Measurements from ENCODE around the gene PRKACA. TPM values are rescaled to one million over a fixed set of nuclear protein-coding genes. Genes with fewer than 3 reads are reported as not detected.

PRKACA gene
- total RNA-seq, 1 experiment from 2014 or later = 56.7 TPM

DNA sequence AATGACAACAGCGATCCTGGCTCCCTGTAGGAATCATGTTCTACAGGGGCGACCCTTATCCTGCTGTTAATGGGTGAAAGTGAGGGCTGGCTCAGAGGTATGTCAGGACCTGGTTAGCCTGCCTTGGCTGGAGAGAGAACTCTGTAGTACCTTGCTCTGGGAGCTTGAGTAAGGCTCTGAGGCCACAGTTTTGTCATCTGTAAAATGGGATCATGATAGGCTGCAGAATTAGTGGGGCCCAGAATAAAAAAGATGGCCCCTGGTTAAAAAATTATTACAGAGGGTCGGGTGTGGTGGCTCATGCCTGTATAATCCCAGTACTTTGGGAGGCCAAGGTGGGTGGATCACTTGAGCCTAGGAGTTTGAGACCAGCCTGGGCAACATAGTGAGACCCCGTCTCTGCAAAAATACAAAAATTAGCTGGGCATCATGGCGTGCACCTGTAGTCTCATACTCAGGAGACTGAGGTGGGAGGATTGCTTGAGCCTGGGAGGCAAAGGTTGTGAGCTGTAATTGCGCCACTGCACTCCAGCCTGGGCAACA is 16.5 kb downstream of the PRKACA start:
- ChIA-PET CTCF (no interaction called here), POLR2A (ENCODE audit: low non-redundant PET) (no interaction called here)
- Histone ChIP-seq H3K36me3 (ENCODE audit: insufficient read depth, low read length, poor library complexity, severe bottlenecking) (peaks cover 8% of the 10 kb centered on the region), H3K9me3 (ENCODE audit: low read depth, low read length, poor library complexity, severe bottlenecking) (no peaks in the 10 kb centered on the region), H3K27ac (ENCODE audit: low read depth, low read length, poor library complexity, severe bottlenecking) (no peak overlapping the region), H3K4me1 (ENCODE audit: insufficient read depth, low read length, poor library complexity, severe bottlenecking) (no peaks in the 10 kb centered on the region), H3K4me3 (ENCODE audit: low read depth, low read length, poor library complexity, severe bottlenecking) (no peak overlapping the region), H3K27me3 (replicated peaks; ENCODE audit: insufficient read depth, low read depth, low read length, poor library complexity) (no peaks in the 10 kb centered on the region)
- no peak for DNase-seq (ENCODE audit: low spot score)
- no peak for TF ChIP-seq EZH2 (IDR thresholded peaks at IDR 0.05; ENCODE audit: borderline replicate concordance, low read depth, low read length, poor library complexity, severe bottlenecking)
- TF ChIP-seq, protein P1, sequence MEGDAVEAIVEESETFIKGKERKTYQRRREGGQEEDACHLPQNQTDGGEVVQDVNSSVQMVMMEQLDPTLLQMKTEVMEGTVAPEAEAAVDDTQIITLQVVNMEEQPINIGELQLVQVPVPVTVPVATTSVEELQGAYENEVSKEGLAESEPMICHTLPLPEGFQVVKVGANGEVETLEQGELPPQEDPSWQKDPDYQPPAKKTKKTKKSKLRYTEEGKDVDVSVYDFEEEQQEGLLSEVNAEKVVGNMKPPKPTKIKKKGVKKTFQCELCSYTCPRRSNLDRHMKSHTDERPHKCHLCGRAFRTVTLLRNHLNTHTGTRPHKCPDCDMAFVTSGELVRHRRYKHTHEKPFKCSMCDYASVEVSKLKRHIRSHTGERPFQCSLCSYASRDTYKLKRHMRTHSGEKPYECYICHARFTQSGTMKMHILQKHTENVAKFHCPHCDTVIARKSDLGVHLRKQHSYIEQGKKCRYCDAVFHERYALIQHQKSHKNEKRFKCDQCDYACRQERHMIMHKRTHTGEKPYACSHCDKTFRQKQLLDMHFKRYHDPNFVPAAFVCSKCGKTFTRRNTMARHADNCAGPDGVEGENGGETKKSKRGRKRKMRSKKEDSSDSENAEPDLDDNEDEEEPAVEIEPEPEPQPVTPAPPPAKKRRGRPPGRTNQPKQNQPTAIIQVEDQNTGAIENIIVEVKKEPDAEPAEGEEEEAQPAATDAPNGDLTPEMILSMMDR (conservative IDR thresholded peaks at IDR 0.05; ENCODE audit: low read depth, low read length) = no peak
- no TSS peak for BruUV-seq (replicated peaks)
- intact Hi-C loops (cut with micrococcal nuclease; ENCODE audit: unreplicated experiment) = no loop called here

GRCh38 chr19:14097532-14098151 is 19.9 kb downstream of the PRKACA start:
- ChIA-PET POLR2A (ENCODE audit: low non-redundant PET) (no interaction called here), CTCF (no interaction called here)
- intact Hi-C loops (cut with micrococcal nuclease; ENCODE audit: unreplicated experiment) = no loop called here
- H3K4me3 ChIP-seq (ENCODE audit: low read depth, low read length, poor library complexity, severe bottlenecking) = no peak overlapping the region
- DNase-seq (ENCODE audit: low spot score) = no peak
- no TSS peak for BruUV-seq (replicated peaks)
- no peak overlapping the region for H3K27ac ChIP-seq (ENCODE audit: low read depth, low read length, poor library complexity, severe bottlenecking)
- peaks cover 8% of the 10 kb centered on the region for H3K9me3 ChIP-seq (ENCODE audit: low read depth, low read length, poor library complexity, severe bottlenecking)
- no peaks in the 10 kb centered on the region for H3K27me3 ChIP-seq (replicated peaks; ENCODE audit: insufficient read depth, low read depth, low read length, poor library complexity)
- no peaks in the 10 kb centered on the region for H3K4me1 ChIP-seq (ENCODE audit: insufficient read depth, low read length, poor library complexity, severe bottlenecking)
- H3K36me3 ChIP-seq (ENCODE audit: insufficient read depth, low read length, poor library complexity, severe bottlenecking) = peaks cover 8% of the 10 kb centered on the region
- TF ChIP-seq EZH2 (IDR thresholded peaks at IDR 0.05; ENCODE audit: borderline replicate concordance, low read depth, low read length, poor library complexity, severe bottlenecking) = no peak
- TF ChIP-seq, protein P1 (conservative IDR thresholded peaks at IDR 0.05; ENCODE audit: low read depth, low read length) = peak; percentile 33

- ChIA-PET POLR2A (ENCODE audit: low non-redundant PET) (no interaction called here), CTCF (interaction anchor here (0.6 kb wide), 1 partner anchor 19 kb away, joined by 3 read pairs; no protein-coding TSS in a partner anchor)
- BruUV-seq (replicated peaks) = no TSS peak
- peaks cover 8% of the 10 kb centered on the region for H3K9me3 ChIP-seq (ENCODE audit: low read depth, low read length, poor library complexity, severe bottlenecking)
- no peaks in the 10 kb centered on the region for H3K27me3 ChIP-seq (replicated peaks; ENCODE audit: insufficient read depth, low read depth, low read length, poor library complexity)
- H3K4me3 ChIP-seq (ENCODE audit: low read depth, low read length, poor library complexity, severe bottlenecking) = no peak overlapping the region
- no peak for DNase-seq (ENCODE audit: low spot score)
- intact Hi-C loops (cut with micrococcal nuclease; ENCODE audit: unreplicated experiment) = no loop called here
- H3K36me3 ChIP-seq (ENCODE audit: insufficient read depth, low read length, poor library complexity, severe bottlenecking) = peaks cover 8% of the 10 kb centered on the region
- no peak overlapping the region for H3K27ac ChIP-seq (ENCODE audit: low read depth, low read length, poor library complexity, severe bottlenecking)
- no peak for TF ChIP-seq EZH2 (IDR thresholded peaks at IDR 0.05; ENCODE audit: borderline replicate concordance, low read depth, low read length, poor library complexity, severe bottlenecking)
- TF ChIP-seq, protein P1 (conservative IDR thresholded peaks at IDR 0.05; ENCODE audit: low read depth, low read length) = peak; percentile 23; the same call in 1 of the 2 replicates
- H3K4me1 ChIP-seq (ENCODE audit: insufficient read depth, low read length, poor library complexity, severe bottlenecking) = no peaks in the 10 kb centered on the region
Observed at GRCh38 chr19:14096272-14096992, 21.1 kb downstream of the PRKACA start.

Measured in A673 (cell line).